SU-DHL-6 (cell line): ENCODE data around the gene PLA2G5.

ENCODE experiments used
- EZH2phosphoT487 ChIP-seq: fragments of 200-600 bp; sonication (generic), shearing (Covaris generic); conservative IDR thresholded peaks from 2 replicates; pipeline ENCODE4 v1.6.1; 2018; ENCODE audit warnings: mild to moderate bottlenecking, antibody characterized with exemption, low read length, moderate library complexity, mixed read lengths
- TF ChIP-seq, protein P1 (sequence below): fragments of 200-600 bp; sonication (generic); IDR thresholded peaks from one replicate; pipeline ENCODE4 v1.5.1; 2017; ENCODE audit warnings: antibody characterized with exemption, mild to moderate bottlenecking, low read length, moderate library complexity; ENCODE audit not compliant: insufficient read depth, poor library complexity, severe bottlenecking

DNA sequence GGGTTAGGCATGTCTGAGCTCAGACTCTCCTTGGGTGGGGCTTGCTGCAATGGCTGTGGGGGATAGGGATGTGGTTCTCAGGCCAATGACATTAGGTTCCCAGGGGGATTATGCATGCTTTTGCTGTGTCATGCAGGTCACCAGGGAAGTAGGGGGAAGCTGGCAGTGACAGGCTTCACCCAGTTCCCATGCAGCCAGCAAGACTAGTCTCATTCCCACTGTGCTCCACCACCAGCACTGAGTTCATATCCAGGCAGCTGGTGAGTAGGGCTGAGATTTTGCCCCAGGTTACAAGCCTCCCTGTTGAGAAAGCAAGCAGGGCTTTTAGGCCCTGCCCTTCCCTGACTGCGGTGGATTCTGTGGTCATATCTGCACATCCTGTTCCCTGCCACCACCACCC is 32.1 kb upstream of the PLA2G5 start:
- TF ChIP-seq, protein P1, sequence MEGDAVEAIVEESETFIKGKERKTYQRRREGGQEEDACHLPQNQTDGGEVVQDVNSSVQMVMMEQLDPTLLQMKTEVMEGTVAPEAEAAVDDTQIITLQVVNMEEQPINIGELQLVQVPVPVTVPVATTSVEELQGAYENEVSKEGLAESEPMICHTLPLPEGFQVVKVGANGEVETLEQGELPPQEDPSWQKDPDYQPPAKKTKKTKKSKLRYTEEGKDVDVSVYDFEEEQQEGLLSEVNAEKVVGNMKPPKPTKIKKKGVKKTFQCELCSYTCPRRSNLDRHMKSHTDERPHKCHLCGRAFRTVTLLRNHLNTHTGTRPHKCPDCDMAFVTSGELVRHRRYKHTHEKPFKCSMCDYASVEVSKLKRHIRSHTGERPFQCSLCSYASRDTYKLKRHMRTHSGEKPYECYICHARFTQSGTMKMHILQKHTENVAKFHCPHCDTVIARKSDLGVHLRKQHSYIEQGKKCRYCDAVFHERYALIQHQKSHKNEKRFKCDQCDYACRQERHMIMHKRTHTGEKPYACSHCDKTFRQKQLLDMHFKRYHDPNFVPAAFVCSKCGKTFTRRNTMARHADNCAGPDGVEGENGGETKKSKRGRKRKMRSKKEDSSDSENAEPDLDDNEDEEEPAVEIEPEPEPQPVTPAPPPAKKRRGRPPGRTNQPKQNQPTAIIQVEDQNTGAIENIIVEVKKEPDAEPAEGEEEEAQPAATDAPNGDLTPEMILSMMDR, result no peak
- no peak for TF ChIP-seq EZH2phosphoT487
